Spleen (tissue), 7 donors: ENCODE measurements around the gene EFL1.
"Not testable (repeated sequence)": the region's sequence is repeated elsewhere in the genome, so short reads cannot be mapped to it uniquely, and the experiment has no call there.

Experiments
- CTCF ChIP-seq, 11 experiments: fragments of 200-600 bp in 7 of 11; fragments of 450-650 bp in 4 of 11; sonication (generic) in 4 of 11; IDR thresholded peaks in 8 of 11; conservative IDR thresholded peaks in 3 of 11; 1 replicate in 7 of 11; 2 replicates in 4 of 11; pipeline versions ENCODE4 v1.4.0 to v1.8.0; 2016 to 2021; ENCODE audit warnings: antibody characterized with exemption in 11 of 11, inconsistent platforms in 4 of 11, mild to moderate bottlenecking in 1 of 11
- POLR2A ChIP-seq, 3 donors: fragments of 450-650 bp; IDR thresholded peaks; one replicate each; pipeline ENCODE4 v1.5.1; 2017; ENCODE audit warnings: antibody characterized with exemption in 3 of 3, mild to moderate bottlenecking in 1 of 3
- POLR2AphosphoS5 ChIP-seq, 3 donors: sonication (generic); formaldehyde crosslinking; IDR thresholded peaks; one replicate each; pipeline ENCODE4 v1.5.1; 2017; ENCODE audit warnings: antibody characterized with exemption in 3 of 3
- donor health status: DM: no; HTN: no; CAD: no; lungs with moderate emphysema.
- donor health status: DM: no; HTN: no; CAD: no.
- donor health status: DM: no; HTN: no; CAD: no.

DNA sequence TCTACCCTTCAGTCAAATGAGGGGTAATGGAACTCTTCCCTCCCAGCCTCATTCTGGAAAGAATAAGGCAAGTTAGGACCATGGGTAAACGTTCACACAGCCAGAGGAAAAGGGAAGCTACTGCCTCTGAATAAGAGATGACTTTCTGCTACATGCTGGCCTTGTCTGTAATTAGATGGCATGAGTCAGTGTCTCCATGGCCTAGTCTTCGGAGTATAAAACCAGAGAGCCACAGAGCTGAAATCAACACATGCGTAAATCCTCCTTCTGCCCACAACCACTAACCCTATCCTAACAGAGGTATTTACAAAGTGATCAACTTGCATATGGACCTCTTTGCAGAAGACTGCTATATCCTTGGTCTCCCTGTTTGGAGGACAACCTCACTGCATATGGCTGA lies 14.3 kb downstream of the EFL1 start:
- not testable (repeated sequence) for TF ChIP-seq POLR2A (IDR thresholded peaks at IDR 0.05); CTCF (IDR thresholded peaks at IDR 0.05 in 8 of 11, conservative IDR thresholded peaks at IDR 0.05 in 3 of 11); POLR2AphosphoS5 (IDR thresholded peaks at IDR 0.05)
